GM13976 (cell line): Measurements from ENCODE around the gene CIB4.

Experiments
- DNase-seq: peaks from one replicate; pipeline ENCODE4 v3.0.0; 2012; ENCODE audit warnings: low spot score
- CTCF ChIP-seq: IDR thresholded peaks from 2 replicates; pipeline ENCODE4 v1.5.1; 2012; ENCODE audit warnings: borderline replicate concordance, mild to moderate bottlenecking; ENCODE audit not compliant: insufficient read depth; ENCODE audit errors: extremely low read depth, missing control alignments, control extremely low read depth
- in situ Hi-C: fragments of 300-500 bp; cut with MboI; formaldehyde crosslinking; loops from one replicate; pipeline ENCODE4 v1.12.0; 2022; ENCODE audit warnings: low sequenced_read_pairs, mixed read lengths, inconsistent platforms; ENCODE audit not compliant: unreplicated experiment

CIB4 gene

DNA sequence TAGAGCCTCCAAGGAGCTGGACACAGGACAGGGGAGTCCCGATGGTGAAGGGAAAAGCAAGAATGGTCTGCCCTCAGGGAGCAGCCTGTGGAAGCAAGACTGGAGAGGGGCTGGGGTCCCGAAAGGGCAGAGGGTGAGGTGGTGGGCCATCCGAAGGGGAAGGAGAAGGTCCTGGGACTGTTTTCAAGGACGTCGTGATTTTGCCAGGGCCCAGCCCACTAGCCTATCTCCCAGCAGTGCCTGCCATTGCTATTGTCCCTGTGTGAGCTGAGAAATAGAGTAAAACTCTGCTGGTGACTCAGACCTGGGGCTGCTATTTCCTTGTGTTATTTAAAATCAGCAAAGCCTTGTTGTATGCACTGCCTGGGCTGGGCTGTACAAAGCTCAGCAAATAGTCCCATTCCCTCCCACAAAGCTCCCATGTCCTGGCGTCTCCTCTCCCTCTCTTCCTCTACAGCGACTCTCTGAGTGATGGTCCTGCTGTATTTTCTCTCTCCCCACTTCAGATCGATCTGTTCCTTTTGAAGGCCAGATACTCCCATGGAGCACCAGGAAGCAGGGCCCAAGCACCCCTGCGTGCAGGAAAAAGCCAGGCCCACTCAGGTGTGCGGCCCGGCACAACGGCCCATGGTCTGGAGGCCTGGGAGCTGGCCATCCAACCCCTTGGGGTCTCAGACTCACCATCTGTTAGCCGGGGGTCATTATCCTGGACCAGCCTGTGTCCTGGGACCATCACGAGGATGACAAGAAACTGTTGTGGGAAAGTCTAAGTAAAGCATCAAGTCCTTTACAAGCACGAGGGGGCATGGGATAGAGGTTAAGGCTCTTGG is 98.3 kb downstream of the CIB4 start:
- in situ Hi-C loops = no loop called here

DNA sequence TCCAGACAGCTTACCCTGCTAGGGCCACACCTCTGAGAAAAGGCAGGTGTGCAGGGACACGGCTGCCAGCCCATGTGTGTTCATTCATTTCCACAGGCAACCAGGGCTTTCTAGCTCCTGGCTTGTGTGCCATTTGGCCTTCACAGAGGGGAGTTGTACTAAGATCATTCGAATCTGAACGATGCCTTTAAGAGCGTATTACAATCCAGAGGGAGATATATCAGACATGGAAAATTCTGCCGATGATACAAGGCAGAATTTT is 99.0 kb downstream of the CIB4 start:
- no peak for DNase-seq
- in situ Hi-C loops = no loop called here
- TF ChIP-seq CTCF = no peak

More for the DNA sequence above, 98.3 kb downstream of the CIB4 start:
- no peak for DNase-seq
- TF ChIP-seq CTCF = no peak

DNA sequence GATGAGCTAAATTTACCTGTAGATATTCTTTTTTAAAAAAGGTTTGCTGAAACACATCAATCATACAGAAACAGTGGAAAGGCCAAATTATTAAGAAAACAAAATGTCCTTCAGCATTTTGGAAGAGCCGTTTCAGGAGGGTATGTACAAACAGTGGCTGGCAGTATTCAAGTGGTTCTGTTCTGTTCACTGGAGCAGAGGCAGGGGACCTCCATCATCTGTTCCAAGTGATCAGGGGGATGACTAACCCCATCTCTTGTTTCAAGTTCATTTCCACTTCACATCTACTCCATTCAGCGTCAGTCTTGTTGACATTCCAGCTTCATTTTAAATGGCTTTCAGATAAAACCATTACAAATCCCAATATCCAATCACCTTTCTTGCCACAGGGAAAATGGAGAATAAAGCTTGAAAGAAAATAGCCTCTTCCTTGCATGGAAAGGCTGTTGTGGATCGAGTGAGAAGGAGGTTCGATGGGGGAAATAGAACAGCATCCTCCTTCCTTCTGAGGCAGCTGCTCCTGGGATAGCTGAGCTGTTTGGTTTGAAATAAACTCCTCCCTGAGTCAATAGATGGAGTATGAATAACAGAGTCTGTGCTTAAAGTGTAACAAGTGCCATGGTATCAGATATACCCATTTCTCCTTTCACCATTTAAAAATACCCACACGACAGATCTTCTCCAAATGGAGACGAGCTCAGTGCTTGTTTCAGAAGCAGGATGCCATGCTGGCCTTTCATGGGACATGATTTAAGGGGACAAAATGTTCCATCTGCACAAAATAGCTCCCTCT is 99.6 kb downstream of the CIB4 start:
- DNase-seq = no peak
- in situ Hi-C loops = no loop called here

DNA sequence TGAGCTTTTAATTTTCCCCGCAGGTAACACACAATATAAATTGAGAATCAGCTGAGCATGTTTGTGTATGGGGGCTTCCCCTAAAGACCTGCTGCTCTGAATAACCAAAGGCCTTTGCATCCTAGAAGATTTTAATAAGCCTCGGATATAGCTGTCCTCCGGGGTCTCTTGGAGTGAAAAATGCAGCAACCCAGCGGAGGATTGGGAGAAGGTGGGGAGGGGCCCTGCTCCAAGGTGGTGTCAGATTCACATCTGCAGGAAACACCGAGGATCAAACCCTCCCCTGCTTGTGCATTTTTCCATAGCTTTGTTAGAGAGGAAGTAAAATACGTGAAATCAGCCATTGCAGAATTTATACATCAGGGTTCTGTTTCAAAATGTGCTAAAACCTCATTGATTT is 100.2 kb downstream of the CIB4 start:
- DNase-seq = no peak
- no peak for TF ChIP-seq CTCF
- in situ Hi-C loops = no loop called here

More for the DNA sequence above, 99.6 kb downstream of the CIB4 start:
- no peak for TF ChIP-seq CTCF

DNA sequence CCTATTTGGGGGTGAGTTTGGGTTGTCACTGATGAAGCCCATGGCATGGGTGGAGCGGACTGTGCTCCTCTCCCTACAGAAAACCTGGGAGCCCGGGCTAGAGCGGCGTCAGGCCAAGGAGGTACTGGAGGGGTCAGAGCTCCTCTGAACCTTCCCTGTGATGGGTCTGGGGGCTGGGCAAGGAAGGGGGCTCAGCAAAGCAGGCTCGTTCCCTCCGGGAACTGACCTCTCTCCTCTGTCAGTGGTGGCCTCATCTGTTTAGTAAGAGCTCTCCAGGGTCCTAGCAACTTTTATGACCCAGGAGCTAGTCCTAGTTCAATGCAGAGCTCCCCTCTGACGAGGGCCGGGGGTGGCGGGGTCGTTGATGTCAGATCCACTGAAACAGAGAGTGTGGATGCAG is 100.9 kb downstream of the CIB4 start:
- TF ChIP-seq CTCF = no peak
- in situ Hi-C loops = no loop called here
- no peak for DNase-seq

DNA sequence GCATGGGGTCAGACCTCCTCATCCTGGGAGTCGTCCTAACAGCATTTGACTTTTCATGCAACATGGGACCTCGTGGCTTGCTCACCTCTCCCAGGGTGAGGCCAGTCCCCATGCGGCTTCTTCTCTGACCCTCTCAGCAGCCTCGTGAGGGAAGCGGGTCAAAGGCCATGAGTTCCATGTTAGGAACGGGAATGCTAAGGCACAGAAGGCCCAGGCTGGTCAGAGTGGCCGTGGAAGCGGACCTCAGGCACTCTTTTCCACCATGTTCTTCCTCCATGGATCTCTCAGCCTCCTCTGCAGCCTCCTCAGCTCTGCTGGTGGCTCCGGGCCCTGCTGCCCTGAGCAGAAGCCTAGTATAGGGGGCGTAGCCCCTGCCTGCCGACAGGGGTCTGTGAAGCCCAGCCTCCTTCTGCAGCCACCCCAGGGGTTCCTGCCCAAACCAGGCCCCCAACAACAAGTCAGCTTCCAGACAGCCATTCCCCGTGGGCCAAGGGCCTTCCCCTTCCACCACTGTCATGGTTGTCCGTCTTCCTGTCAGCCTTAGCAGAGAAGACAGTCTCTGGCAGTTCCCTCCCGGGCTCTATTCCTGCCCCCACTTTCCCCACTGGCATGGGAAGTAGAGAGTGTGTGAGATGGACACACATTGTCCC is 103.2 kb downstream of the CIB4 start:
- no peak for DNase-seq
- TF ChIP-seq CTCF = no peak
- in situ Hi-C loops = no loop called here
